AG04450 (cell line): ENCODE data around the gene PLEKHG2. TPM values are rescaled to one million over a fixed set of nuclear protein-coding genes. Genes with fewer than 3 reads are reported as not detected.

Experiments
- CTCF ChIA-PET: fragments of 300-600, 350-600 bp; formaldehyde crosslinking; extraction: SDS; loops from one replicate; lab custom pipeline; 2022; ENCODE audit warnings: antibody characterized with exemption, inconsistent platforms; lab: Charles Lee
- POLR2A ChIA-PET: fragments of 350-600 bp; formaldehyde crosslinking; extraction: SDS; loops from one replicate; lab custom pipeline; 2021; ENCODE audit warnings: antibody characterized with exemption, inconsistent platforms; lab: Yijun Ruan, JAX
- DNase-seq: peaks from one replicate; pipeline ENCODE4 v3.0.0-alpha.2; 2011; ENCODE audit warnings: low read depth, low spot score
- H3K27ac ChIP-seq: one replicate; pipeline ENCODE4 v1.5.1; 2012; ENCODE audit warnings: low read depth, low read length, control low read depth
- H3K27me3 ChIP-seq: one replicate; pipeline ENCODE4 v1.6.0; 2012; ENCODE audit warnings: low read length; ENCODE audit not compliant: control insufficient read depth, insufficient read depth
- H3K4me3 ChIP-seq: 2 replicates; pipeline ENCODE4 v1.5.1; 2011; ENCODE audit warnings: mild to moderate bottlenecking, low read depth, low read length, control low read depth
- H3K9me3 ChIP-seq: 2 replicates; pipeline ENCODE4 v1.5.1; 2012; ENCODE audit warnings: low read length; ENCODE audit not compliant: control insufficient read depth, insufficient read depth
- CTCF ChIP-seq: IDR thresholded peaks from 2 replicates; pipeline ENCODE4 v1.5.1; 2011; ENCODE audit warnings: low read depth, low read length, control low read depth, inconsistent platforms
- polyA plus RNA-seq: library from polyadenylated mRNA; depleted of rRNA; stranded (reverse); fragments of >200 nt; gene quantifications from 2 replicates; pipeline ENCODE4 v1.2.3, GENCODE V29; 2011

Gene PLEKHG2
- polyA plus RNA-seq, 1 experiment, result 12.3 TPM

- peak; percentile 99 for DNase-seq
- ChIA-PET POLR2A (interaction anchor here (0.6 to 2.0 kb wide), 15 partner anchors 9 to 443 kb away, joined by 3 to 27 read pairs (median 4); partner anchors contain the start of genes DYRK1B, PLEKHG2, RPS16 and SAMD4B), CTCF (interaction anchor here (1.0 kb wide), 1 partner anchor 21 kb away, joined by 3 read pairs; no protein-coding TSS in a partner anchor)
- no peak for TF ChIP-seq CTCF
- Histone ChIP-seq H3K4me3 (peak within 1 kb of the TSS; percentile 99), H3K27me3 (no peaks in the 10 kb centered on the region), H3K9me3 (peaks cover 3% of the 10 kb centered on the region; the same call in 1 of the 2 replicates), H3K27ac (peak within 1 kb of the TSS; percentile 94)
Observed at GRCh38 chr19:39390751-39391437, 21.6 kb upstream of the PLEKHG2 start, which contains the start of the genes MED29 and PAF1. MED29 (plus strand) TSS chr19:39391378; CDS start chr19:39391423, 45 bp downstream. PAF1 (minus strand) TSS chr19:39391106; CDS start chr19:39390864, 242 bp downstream.

DNA sequence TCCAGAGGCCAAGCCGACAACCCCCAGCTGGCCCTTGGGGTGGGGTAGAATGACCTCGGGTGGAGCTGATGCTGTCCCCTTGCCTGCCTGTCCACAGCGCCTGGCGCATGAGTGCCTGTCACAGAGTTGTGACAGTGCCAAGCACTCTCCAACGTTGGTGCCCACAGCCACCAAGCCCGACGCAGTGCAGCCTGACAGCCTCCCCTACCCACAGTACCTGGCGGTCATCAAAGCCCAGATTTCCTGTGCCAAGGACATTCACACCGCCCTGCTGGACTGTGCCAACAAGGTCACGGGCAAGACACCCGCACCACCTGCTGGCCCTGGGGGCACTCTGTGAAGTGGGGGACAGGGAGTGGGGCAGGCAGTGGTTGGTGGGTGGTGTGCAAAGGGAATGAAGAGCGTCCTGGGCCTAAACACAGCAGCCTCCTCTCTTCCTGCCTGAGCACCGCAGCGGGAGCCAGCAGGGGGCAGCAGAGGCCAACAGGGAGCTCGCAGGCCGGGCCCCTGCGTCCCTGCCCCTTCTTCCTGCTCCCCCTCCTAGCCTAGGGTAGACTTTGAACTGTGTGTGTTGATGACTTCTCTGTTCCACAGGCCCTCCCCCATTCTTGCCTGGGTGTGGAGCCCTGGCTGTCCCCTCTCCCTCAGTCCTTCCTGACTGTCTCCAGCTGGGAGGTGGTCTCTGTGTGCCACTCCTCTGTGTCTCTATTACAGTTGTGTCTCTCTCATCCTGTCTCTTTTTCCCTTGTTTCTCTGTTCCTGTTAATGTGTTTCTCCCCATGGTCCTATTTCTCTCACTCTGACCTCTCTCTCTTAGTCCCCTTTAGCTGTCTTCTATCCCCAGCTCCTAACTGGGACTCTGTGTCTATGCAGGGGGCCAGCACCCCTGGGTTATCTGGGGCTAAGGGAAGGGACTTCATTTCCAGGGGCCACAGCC is 14.8 kb upstream of the PLEKHG2 start:
- ChIA-PET POLR2A (interaction anchor here (0.6 to 2.1 kb wide), 5 partner anchors 10 to 45 kb away, joined by 3 to 22 read pairs (median 17); partner anchors contain the start of genes PLEKHG2, RPS16 and ZFP36), CTCF (interaction anchor here (0.6 to 4.4 kb wide), 24 partner anchors 9 to 250 kb away, joined by 3 to 67 read pairs (median 4); partner anchors contain the start of genes PLEKHG2, RPS16 and ZFP36)
- Histone ChIP-seq H3K27ac (peak overlapping the region; percentile 57), H3K27me3 (no peaks in the 10 kb centered on the region), H3K9me3 (no peaks in the 10 kb centered on the region), H3K4me3 (no peak overlapping the region)
- TF ChIP-seq CTCF, result peak; percentile 96
- DNase-seq, result no peak

- DNase-seq, result no peak
- ChIA-PET POLR2A (interaction anchor here (0.6 to 2.1 kb wide), 5 partner anchors 9 to 44 kb away, joined by 3 to 22 read pairs (median 17); partner anchors contain the start of genes PLEKHG2, RPS16 and ZFP36), CTCF (interaction anchor here (0.6 to 4.4 kb wide), 23 partner anchors 10 to 251 kb away, joined by 3 to 67 read pairs (median 4); partner anchors contain the start of genes PLEKHG2 and RPS16)
- Histone ChIP-seq H3K9me3 (no peaks in the 10 kb centered on the region), H3K4me3 (no peak overlapping the region), H3K27ac (peak overlapping the region; percentile 57), H3K27me3 (no peaks in the 10 kb centered on the region)
- TF ChIP-seq CTCF, result no peak
Observed at GRCh38 chr19:39398297-39398864, 14.1 kb upstream of the PLEKHG2 start.

GRCh38 chr19:39399668-39400050 is 12.8 kb upstream of the PLEKHG2 start:
- TF ChIP-seq CTCF, result no peak
- no peaks in the 10 kb centered on the region for H3K27me3 ChIP-seq
- no peak overlapping the region for H3K4me3 ChIP-seq
- ChIA-PET POLR2A (no interaction called here), CTCF (interaction anchor here (4.4 kb wide), 1 partner anchor 12 kb away, joined by 67 read pairs; the partner anchor contains the start of gene PLEKHG2)
- DNase-seq, result no peak
- H3K9me3 ChIP-seq, result no peaks in the 10 kb centered on the region
- peak overlapping the region; percentile 21 for H3K27ac ChIP-seq
